HG03457 (cell line): ENCODE measurements around the gene FAM83F.
"Not testable (repeated sequence)": the region's sequence is repeated elsewhere in the genome, so short reads cannot be mapped to it uniquely, and the experiment has no call there.

Experiments used
- ATAC-seq: cut with Tn5 transposase; IDR thresholded peaks from one replicate; pipeline ENCODE4 v1.9.1; 2021; ENCODE audit warnings: moderate number of reproducible peaks; ENCODE audit not compliant: unreplicated experiment

FAM83F gene

DNA sequence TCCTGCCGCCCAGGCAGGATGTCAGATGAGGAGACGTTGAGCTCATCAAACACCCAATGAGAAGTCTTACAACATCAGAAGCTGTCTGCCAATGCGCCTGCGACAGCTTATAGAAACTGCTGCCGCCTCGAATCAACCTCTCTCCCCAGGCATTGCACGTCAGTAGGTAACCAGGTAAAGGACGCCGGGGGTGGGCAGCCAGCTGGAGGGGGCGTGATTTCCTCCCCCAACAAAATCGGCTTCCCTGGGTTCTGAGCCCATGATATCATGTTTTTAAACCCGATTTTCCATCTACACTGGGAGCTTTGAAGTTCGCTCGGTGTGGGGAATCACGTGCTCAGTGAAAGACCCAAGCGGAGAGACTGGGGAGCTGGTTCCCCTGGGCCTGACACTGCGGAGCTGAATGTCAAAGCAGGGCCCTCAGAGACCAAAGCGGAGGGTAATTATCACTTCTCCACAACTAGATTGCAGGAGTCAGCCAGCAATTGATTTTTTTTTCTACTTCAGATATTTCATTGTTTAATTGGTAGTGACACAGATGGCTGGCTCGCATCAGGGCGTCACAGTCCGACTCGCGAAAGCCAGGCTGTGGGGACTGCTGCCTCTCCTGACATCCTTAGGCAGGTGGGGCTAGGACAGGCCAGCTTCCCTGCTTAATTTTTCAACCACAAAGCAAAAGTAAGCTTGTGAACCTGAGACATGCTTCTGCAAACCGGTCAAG is 15.4 kb downstream of the FAM83F start:
- ATAC-seq, result no peak

DNA sequence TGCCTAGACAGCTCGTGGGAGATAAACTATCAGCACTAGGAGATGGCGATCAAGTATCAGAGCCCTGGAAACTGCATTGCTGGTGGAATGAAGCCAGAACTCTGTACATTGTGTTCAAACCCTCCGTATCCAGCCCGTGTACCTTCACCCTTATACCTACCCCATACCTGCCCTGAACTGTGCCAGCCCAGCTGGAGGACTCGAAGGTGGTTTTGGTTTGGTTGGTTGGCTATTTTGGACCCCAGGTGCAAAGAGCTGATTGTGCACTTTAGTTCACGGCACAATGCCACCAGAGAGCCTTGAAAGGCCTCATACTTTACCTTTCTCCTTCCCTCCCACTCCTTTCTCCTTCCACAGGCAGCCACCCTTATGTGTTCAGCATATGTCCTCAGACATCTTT is 16.0 kb downstream of the FAM83F start:
- ATAC-seq, result no peak

DNA sequence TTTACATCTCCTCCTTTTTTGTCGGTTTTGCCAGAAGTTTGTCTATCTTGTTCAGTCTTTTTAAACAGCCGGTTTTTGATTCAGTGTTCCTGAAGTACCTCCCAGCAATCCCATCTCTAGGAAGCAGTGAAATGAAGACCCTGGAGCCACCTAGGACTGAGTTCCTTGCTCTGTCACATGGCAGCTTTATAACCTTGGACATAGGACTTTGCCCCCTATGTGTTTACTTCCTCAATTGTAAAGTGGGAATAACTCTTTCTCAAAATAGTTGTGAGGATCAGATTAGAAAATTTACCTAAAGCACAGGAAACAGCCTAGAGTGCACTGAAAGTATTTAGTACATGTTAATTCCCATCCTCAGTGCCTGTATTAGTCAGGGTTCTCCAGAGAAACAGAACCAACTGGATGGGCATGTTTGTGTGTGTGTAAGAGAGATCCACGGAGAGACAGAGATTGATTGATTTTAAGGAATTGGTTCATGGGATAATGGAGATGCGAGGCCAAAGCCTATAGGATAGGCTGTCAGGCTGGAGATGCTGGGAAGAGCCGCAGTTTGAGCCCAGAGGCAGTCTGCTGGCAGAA is 20.0 kb downstream of the FAM83F start:
- no peak for ATAC-seq

DNA sequence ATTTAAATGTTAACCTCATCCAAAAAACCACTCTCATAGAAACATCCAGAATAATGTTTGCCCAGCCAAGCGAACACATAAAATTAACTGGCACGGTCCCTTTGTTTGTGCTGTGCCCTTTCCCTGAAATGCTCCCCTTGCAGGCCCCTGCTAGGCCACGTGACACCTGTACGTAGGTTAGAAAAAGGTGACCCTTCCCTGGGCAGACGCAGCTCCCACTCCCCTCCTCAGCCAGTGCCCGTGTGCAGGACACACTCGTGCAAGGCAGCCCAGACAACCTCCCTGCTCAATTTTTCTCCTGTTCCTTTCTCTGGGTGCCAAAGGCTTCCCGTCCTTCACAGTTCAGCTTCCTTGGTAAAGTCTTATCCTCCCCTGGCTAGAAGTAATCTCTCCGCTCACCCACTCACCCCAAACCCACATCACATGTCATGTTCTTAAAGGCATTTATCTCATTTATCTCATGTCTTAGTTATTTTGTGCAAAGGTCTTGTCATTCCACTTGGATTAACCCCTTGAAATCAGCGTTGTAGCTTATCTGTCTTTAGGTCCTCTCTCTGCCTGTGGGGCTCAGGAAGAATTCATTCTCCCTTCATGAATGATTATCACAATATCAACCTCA is 20.7 kb downstream of the FAM83F start:
- no peak for ATAC-seq

DNA sequence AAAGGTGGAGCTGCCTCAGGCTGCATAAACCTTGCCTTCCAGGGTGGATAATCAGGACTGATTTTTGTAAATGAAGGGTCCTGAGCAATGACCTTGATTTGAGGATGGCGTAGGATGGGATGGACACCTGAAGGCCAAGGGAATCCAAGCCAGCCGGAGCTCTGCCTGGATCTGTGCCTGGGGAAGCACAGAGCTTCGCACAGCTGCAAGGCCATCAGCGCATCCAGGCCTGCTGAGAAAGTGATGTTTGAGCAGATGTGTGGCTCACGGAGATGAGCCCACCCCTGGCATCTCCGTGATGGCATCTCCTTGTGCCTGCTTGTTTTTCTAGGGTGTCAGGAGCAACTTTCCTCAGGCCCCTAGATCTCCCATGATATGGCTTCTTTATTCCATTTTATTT is 23.3 kb downstream of the FAM83F start:
- no peak for ATAC-seq

DNA sequence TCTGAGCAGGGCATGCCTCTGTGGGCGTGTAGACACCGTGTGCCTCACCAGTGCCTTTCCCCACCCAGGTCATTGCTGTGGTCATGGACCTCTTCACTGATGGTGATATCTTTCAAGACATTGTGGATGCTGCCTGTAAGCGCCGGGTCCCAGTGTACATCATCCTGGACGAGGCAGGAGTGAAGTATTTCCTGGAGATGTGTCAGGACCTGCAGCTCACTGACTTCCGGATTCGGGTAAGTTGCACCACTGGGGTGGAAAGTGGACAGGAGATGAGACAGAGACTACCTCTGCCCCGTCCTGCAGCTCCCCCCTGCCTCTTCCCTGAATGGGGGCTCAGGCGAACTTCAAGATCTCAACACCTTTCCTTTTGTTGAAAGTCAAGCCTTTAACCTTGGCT is 24.3 kb downstream of the FAM83F start:
- no peak for ATAC-seq

DNA sequence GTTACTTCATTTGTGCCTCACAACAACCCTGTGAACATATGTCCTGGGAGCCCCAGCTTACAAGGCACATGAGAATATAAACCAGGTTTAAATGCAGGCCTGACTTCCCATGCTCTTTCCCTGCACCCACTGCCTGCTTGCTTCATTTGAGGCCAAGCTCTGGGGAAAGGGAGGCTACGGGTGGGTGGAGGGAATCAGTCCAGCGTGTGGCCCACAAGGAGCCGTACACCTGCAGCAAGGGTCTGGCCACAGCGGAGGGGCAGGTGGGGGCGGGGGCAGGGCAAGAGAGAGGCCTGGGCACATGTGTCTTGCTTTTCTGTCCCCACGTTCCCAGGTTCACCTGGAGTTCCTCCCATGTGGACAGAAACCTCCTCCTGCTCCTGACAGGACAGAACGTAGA is 26.2 kb downstream of the FAM83F start:
- ATAC-seq, result no peak

DNA sequence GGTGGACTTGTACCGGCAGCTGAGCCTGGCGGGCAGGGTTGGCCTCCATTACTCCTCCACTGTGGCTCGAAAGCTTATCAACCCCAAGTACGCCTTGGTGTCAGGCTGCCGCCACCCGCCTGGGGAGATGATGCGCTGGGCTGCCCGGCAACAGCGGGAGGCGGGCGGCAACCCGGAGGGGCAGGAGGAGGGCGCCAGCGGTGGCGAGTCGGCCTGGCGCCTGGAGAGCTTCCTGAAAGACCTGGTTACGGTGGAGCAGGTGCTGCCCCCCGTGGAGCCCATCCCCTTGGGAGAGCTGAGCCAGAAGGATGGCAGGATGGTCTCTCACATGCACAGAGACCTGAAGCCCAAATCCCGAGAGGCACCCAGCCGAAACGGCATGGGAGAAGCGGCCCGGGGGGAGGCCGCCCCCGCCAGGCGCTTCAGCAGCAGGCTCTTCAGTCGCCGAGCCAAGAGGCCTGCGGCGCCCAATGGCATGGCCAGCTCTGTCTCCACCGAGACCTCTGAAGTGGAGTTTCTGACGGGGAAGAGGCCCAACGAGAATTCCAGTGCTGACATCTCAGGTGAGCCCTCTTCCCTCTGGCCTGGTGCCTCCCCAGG is 26.7 kb downstream of the FAM83F start:
- no peak for ATAC-seq

DNA sequence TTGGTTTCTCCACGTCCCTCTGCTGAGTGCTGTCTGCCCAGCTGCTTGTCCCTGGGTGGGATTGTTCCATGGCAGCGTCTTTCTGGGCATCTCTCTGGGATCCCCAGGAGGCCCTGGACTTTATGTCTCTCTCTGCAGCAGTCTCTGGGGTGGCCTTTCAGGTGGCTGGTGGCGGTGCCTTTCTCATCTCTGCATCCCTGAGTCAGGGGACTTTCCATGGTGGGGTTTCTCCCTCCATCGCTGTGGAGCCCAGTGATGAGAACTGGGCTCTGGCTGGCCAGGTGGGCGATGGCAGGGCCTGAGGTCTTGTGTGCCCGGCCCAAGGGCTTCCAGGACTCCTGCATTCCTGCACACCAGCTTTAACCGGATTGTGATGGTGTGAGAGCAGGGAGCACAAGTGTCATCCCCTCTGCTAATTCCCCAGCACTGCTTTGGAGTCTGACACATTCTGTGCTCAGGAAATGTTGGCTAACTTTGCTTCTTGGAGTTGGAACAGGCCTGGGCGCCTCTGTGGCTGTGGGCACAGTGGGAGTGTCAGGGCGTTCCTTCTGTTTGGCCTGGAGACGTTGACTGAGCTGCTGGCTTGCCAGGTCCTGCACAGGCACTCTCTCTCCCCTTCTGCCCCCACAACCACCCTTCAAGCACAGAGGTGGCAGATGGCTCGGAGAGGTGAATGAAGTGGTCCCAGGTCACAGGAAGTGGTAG is 27.9 kb downstream of the FAM83F start:
- ATAC-seq, result no peak

DNA sequence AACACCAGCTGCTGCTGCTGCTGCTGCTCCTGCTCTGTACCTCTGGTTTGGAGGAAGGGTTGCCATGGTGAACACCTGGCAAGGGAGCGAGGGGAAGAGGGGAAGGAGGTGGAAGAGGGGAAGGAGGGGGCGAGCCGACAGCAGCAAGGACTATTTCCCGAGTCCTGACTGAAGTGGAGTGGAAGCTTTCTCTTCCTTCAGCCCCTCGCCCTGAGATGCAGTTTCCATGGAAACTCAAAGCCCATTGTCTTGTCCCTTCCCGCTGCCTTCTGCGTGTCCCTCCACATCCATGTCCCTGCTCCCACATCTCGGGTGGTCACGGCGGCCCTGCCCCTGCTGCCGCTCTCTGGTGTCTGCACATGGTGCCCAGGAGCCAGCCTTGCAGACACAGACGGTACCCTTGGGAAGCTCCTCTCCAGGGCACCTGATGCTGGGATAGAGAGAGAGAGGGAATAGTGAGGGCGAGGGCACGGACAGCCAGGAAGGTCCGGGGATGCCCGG is 28.6 kb downstream of the FAM83F start:
- no peak for ATAC-seq

DNA sequence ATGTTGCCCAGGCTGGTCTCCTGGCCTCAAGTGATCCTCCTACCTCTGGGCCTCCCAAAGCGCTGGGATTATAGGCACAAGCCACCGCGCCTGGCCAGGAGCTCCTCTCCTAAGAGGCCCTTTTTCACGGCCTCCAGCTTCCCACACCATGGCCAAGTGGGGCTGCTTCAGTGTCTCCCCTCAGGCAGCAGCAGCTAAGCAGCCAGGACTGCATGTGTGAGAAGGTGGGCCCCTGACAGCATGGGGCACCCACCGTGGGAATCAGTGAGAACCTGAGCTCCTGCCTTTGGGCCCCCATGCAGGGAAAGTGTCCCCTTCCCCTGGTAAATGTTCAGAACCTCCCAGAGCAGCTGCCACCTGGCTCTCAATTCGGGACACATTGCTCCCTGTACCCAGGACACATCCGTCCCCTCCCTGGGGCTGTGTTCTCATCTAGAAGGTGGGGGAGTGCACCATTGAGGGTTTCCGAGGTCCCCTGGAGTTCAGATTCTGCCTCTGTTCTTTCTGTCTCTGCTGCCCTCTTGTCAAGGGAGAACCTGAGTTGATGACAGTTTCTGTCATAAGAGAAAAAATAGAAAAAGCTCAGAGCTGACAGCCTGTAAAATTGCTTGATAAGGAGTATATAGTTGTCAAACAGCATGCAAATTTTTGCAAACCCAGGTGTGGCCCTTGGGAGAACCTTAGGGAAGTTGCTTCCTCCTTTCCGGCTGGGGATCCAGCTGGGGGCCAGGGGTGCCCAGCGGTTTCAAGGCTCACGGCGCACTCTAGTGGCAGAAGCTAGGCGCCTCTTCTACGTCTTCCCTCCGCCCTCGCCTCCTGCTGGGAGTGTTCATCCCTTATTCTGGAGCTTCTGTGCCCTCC is 29.7 kb downstream of the FAM83F start:
- ATAC-seq, result no peak

DNA sequence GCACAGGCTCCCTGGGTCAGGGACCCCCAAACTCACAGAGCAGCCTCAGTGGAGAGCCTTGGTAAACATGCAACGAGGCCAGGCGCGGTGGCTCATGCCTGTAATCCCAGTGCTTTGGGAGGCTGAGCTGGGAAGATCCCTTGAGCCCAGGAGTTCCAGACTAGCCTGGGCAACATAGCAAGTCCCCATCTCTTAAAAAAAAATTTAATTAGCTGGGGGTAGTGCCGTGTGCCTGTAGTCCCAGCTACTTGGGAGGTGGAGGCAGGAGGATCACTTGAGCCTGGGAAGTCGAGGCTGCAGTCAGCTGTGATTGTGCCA is 30.3 kb downstream of the FAM83F start:
- not testable (repeated sequence) for ATAC-seq

DNA sequence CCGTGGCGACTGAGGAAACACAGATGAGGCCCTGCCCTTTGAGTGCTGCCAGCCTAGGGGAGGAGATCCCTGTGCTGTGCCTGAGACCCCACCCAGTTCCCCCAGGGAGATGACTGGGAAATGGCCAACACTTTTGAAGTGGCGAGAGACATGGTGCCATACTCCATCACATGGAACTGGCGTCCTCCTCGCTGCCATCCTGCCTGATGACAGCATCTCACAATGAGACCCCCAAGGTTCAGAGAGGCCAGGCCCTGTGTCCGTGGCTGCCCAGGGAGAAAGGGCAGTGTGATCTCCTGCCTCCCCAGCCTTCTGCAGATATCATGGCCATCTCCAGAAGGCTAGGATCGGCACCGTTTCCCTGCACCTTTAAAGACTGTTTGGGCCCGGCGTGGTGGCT is 31.1 kb downstream of the FAM83F start:
- ATAC-seq, result no peak

DNA sequence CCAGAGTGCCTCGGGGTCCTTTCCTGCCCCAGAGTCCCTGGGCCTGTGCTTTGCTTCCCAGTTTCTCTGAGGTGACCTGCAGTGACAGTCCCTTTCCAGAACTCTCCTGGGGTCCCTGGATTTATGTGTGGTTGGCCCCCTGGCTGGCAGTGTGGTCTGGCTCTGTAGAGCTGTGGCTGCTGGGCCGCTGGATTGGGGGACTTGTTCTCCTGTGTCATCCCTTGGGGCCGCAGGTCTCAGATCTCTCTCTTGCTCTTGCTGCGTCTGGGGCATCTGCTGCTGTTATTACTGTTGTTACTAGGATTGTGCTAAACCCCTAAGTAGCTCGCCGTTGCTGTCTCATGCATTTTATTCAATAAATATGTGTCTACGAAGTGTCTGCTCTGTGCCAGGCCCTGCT is 31.9 kb downstream of the FAM83F start:
- no peak for ATAC-seq

DNA sequence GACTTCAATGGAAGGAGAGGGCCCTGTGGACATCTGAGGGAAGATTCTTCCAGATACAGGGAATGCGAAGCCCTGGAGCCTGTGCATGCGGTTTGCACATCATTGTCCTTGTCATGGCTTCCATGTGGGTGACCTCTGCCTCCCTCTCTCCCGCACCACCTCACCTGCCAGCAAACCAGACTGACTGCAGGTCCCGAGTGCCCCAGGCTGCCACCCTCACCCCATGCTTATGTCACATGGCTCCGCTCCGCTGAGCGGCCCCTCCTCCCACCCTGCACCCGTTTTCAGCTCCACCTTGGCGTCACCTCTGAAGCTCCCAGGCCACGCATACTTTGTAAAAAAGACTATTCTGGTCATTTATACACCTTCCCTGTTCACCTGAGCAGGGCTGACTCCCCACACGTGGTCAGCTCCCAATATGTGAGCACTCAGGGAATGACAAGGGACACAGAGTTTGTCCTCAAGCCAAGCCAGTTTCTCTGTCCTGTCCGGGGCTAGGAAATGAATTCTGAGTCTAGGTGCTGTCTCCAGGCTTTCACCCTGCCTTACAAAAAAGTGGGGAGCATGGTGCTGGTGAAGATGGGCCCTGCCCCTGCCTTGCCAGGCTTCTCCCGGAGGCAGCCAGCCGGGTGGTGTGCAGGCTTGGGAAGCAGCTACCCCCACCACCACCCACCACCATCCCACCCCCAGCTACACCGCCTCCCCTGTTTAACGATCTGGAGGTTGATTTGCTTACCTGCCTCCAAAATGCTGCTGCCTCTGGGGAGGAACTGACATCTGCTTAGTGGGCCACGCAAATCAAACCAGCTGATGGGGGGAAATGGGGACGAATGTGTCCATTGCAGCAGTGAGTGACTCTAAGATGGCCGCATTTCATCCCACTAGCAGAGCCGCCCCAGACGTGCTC is 32.7 kb downstream of the FAM83F start:
- ATAC-seq, result no peak

DNA sequence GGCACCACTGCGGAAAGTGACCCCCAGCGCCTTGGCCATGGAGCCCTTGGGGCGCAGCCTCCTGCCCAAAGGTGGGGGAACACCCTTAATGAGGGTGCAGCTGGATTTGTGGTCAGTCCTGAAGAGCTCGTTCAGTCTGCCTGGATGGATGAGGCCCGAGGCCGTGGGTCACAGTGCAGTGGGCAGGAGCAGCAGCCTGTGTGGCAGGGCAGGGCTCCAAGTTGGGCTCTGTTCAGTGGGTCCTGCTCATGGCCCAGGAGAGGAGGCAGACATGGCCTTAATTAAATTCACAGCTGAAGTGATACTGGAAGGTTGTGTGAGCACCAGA is 33.3 kb downstream of the FAM83F start:
- ATAC-seq, result no peak

DNA sequence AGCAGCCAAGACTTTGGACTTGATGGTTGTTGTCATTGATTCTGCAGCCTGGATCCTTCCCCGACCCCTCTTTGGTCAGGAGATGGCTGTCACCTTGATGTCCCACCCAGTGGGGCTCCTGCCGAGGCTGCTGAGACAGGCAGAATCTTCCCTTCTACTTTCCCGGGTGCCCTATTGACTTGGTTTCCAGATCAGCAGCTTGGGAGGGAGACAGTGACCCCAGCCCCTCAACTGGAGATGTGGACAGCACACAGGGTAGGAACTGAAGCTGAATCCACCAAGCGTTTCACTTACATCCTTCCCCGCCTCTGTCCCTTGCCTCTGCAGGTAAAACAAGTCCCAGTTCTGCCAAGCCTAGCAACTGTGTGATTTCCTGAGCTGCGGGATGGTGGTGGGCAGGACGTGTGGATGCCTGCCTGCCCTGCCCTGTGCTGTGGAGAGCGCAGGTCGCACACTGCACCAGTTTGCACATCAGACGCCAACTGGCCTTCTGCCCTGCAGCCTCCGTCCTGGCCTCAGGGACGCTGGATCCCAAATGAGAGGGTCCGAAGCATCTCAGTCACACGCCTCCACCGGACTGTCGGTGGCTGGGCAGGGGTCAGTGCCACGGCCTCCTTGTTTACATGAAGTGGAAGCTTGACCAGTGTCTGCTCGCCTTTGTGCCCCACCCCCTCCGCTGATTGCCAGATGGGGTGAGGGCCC is 34.6 kb downstream of the FAM83F start:
- ATAC-seq, result no peak

DNA sequence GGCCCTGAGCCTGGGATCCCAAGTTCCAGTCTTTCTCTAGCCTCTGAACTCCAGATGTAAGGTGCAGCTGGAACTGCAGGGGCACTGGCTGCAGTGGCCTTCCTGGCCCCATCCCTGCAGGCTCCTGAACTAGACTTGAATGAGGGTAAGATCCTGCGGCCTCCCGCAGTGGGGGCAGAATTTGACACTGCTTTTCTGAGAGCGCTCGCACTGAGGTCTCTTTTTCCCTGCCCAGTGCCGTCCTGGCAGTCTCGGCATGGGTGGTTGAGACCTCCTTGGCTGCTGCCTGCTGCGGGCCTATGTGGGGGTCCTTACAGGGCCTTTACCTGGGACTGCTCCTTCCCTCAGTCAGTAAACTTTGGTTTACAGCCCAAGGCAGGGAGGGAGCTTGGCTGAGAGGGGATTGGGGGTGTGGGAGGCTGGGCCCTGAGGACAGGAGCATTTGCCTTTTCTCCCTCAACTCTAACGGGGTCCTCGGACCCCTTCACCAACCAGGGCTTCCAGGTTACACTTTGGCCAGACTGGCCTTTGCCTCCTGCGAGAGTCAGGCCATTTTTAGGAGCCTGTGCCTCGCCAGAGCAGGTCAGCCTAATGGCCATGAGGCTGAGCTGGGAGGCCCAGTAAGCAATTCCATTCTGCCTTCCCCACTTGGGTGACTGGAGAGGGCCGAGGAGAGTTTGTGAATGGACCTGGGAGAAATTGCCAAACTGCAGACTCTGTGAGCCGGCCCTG is 35.4 kb downstream of the FAM83F start:
- no peak for ATAC-seq

DNA sequence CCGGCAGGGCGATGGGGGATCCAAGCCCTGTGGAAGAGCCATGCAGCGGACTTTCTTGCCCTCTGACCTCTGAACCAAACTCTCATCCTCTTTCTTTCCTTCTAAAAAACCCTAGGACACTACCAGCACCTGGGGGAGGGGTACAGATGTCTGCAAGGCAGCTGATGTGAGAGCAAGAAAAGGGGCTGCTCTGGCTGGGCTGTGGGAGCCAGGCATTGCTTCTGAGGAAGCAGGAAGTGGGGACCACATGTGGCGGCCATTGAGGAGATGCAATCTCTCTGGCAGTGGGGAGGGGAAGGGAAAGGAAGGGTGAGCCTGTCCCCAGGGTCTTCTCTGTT is 36.0 kb downstream of the FAM83F start:
- ATAC-seq, result no peak
